ENCODE results near the gene DIS3L. TPM values are rescaled to one million over a fixed set of nuclear protein-coding genes. Genes with fewer than 3 reads are reported as not detected.

The DIS3L gene
- total and polyA plus RNA-seq, 2 of the 13 experiments (the other 11 are each of a cell fraction or from before 2014, with no cell fraction given) = 21.0 to 50.5 TPM

GRCh38 chr15:66293419-66294156 is at the start of gene DIS3L (continued):
- TF ChIP-seq CEBPZ (IDR thresholded peaks at IDR 0.05; ENCODE audit: low read length) (no peak), MXD3 (CRISPR knock-in tag; IDR thresholded peaks at IDR 0.05) (no peak), ZBTB40 (IDR thresholded peaks at IDR 0.05) (no peak), ZBTB40 (CRISPR knock-in tag; IDR thresholded peaks at IDR 0.05) (peak; percentile 18; the same call in 1 of the 2 replicates), FOSL1 (CRISPR knock-in tag; IDR thresholded peaks at IDR 0.05; ENCODE audit: borderline replicate concordance) (no peak), POLR2AphosphoS2 (IDR thresholded peaks at IDR 0.05; ENCODE audit: low read depth, low read length) (no peak), ZFP41 (CRISPR knock-in tag; IDR thresholded peaks at IDR 0.05; ENCODE audit: borderline replicate concordance) (no peak), AHR (CRISPR knock-in tag; IDR thresholded peaks at IDR 0.05) (no peak), DBP (CRISPR knock-in tag; IDR thresholded peaks at IDR 0.05; ENCODE audit: not compliant biosample characterization) (no peak), ZNF776 (CRISPR knock-in tag; IDR thresholded peaks at IDR 0.05) (no peak), ZNF784 (CRISPR knock-in tag; IDR thresholded peaks at IDR 0.05; ENCODE audit: borderline replicate concordance) (peak; percentile 22; the same call in 1 of the 2 replicates), KLF12 (CRISPR knock-in tag; IDR thresholded peaks at IDR 0.05; ENCODE audit: borderline replicate concordance) (no peak), BRD4 (CRISPR knock-in tag; IDR thresholded peaks at IDR 0.05) (peak; percentile 61; the same call in 1 of the 2 replicates)

Data from HepG2 (cell line).